Measurements from ENCODE around the gene CXCR6.

The CXCR6 gene

GRCh38 chr3:45943207-45943846 is at the start of gene CXCR6:
TSS of gene CXCR6 (plus strand) at chr3:45943464. CDS start at chr3:45946482, 3,018 bp downstream.
- no peak within 1 kb of the TSS for H3K4me3 Mint-ChIP-seq
- peaks cover 3% of the 10 kb centered on the region for H3K27me3 Mint-ChIP-seq (ENCODE audit: low read depth, poor library complexity)
- H3K9me3 Mint-ChIP-seq = no peaks in the 10 kb centered on the region
- TF ChIP-seq CTCF (IDR thresholded peaks at IDR 0.05) = no peak
- DNase-seq = no peak
- H3K27ac Mint-ChIP-seq = no peak within 1 kb of the TSS
- peaks cover 40% of the 10 kb centered on the region for H3K36me3 Mint-ChIP-seq (ENCODE audit: low read depth)
- H3K4me1 Mint-ChIP-seq = no peaks in the 10 kb centered on the region

GRCh38 chr3:45894015-45894414 is 49.2 kb upstream of the CXCR6 start:
- H3K27me3 Mint-ChIP-seq (ENCODE audit: low read depth, poor library complexity) = no peaks in the 10 kb centered on the region
- H3K9me3 Mint-ChIP-seq = no peaks in the 10 kb centered on the region
- H3K36me3 Mint-ChIP-seq (ENCODE audit: low read depth) = no peaks in the 10 kb centered on the region
- H3K27ac Mint-ChIP-seq = no peak overlapping the region
- TF ChIP-seq CTCF (IDR thresholded peaks at IDR 0.05) = no peak
- no peaks in the 10 kb centered on the region for H3K4me1 Mint-ChIP-seq
- H3K4me3 Mint-ChIP-seq = no peak overlapping the region
- no peak for DNase-seq

- no peak for DNase-seq
- TF ChIP-seq CTCF (IDR thresholded peaks at IDR 0.05) = no peak
- H3K4me1 Mint-ChIP-seq = no peaks in the 10 kb centered on the region
- no peak overlapping the region for H3K27ac Mint-ChIP-seq
- H3K36me3 Mint-ChIP-seq (ENCODE audit: low read depth) = no peaks in the 10 kb centered on the region
- H3K27me3 Mint-ChIP-seq (ENCODE audit: low read depth, poor library complexity) = no peaks in the 10 kb centered on the region
- H3K9me3 Mint-ChIP-seq = no peaks in the 10 kb centered on the region
- no peak overlapping the region for H3K4me3 Mint-ChIP-seq
These were observed 47.4 kb upstream of the CXCR6 start for GRCh38 chr3:45895686-45896468.

GRCh38 chr3:45896956-45897355 is 46.3 kb upstream of the CXCR6 start:
- H3K27me3 Mint-ChIP-seq (ENCODE audit: low read depth, poor library complexity) = no peaks in the 10 kb centered on the region
- H3K4me1 Mint-ChIP-seq = no peaks in the 10 kb centered on the region
- no peak overlapping the region for H3K4me3 Mint-ChIP-seq
- H3K36me3 Mint-ChIP-seq (ENCODE audit: low read depth) = no peaks in the 10 kb centered on the region
- no peaks in the 10 kb centered on the region for H3K9me3 Mint-ChIP-seq
- TF ChIP-seq CTCF (IDR thresholded peaks at IDR 0.05) = no peak
- no peak overlapping the region for H3K27ac Mint-ChIP-seq
- DNase-seq = no peak

GRCh38 chr3:45904931-45905330 is 38.3 kb upstream of the CXCR6 start:
- no peak overlapping the region for H3K4me3 Mint-ChIP-seq
- H3K27ac Mint-ChIP-seq = no peak overlapping the region

More at GRCh38 chr3:45904931-45905330, 38.3 kb upstream of the CXCR6 start:
- no peaks in the 10 kb centered on the region for H3K9me3 Mint-ChIP-seq
- DNase-seq = no peak
- H3K27me3 Mint-ChIP-seq (ENCODE audit: low read depth, poor library complexity) = no peaks in the 10 kb centered on the region
- no peaks in the 10 kb centered on the region for H3K4me1 Mint-ChIP-seq
- H3K36me3 Mint-ChIP-seq (ENCODE audit: low read depth) = peaks cover 5% of the 10 kb centered on the region
- TF ChIP-seq CTCF (IDR thresholded peaks at IDR 0.05) = no peak
